Epithelial cell of esophagus (primary cell): Measurements from ENCODE around the gene TMEM131.

Experiments
- DNase-seq: peaks from one replicate; pipeline ENCODE4 v3.0.0; 2010; ENCODE audit warnings: low read depth
- H3K4me3 ChIP-seq: 2 replicates; pipeline ENCODE4 v1.5.1; 2011; ENCODE audit warnings: mild to moderate bottlenecking, low read length, control low read depth
- CTCF ChIP-seq: IDR thresholded peaks from 2 replicates; pipeline ENCODE4 v1.5.1; 2011; ENCODE audit warnings: low read depth, mild to moderate bottlenecking, low read length, control low read depth, inconsistent platforms; ENCODE audit not compliant: insufficient read depth; ENCODE audit errors: missing control alignments

The TMEM131 gene

GRCh38 chr2:97932975-97933662 is 62.6 kb downstream of the TMEM131 start:
- no peak for DNase-seq
- no peak for TF ChIP-seq CTCF
- no peak overlapping the region for H3K4me3 ChIP-seq

- H3K4me3 ChIP-seq: no peak overlapping the region
- TF ChIP-seq CTCF: no peak
- DNase-seq: no peak
These were observed 63.9 kb downstream of the TMEM131 start for GRCh38 chr2:97931858-97932225.

GRCh38 chr2:97931118-97931857 is 64.5 kb downstream of the TMEM131 start:
- no peak overlapping the region for H3K4me3 ChIP-seq
- DNase-seq: no peak
- TF ChIP-seq CTCF: no peak

- no peak overlapping the region for H3K4me3 ChIP-seq
- TF ChIP-seq CTCF: no peak
These were observed 67.2 kb downstream of the TMEM131 start for GRCh38 chr2:97928591-97928990.

GRCh38 chr2:97926946-97927345 is 68.8 kb downstream of the TMEM131 start:
- no peak for TF ChIP-seq CTCF
- H3K4me3 ChIP-seq: no peak overlapping the region
- no peak for DNase-seq

More at GRCh38 chr2:97928591-97928990, 67.2 kb downstream of the TMEM131 start:
- DNase-seq: no peak

- no peak for TF ChIP-seq CTCF
These were observed 71.6 kb downstream of the TMEM131 start for GRCh38 chr2:97924194-97924593.

More at GRCh38 chr2:97924194-97924593, 71.6 kb downstream of the TMEM131 start:
- no peak overlapping the region for H3K4me3 ChIP-seq
- DNase-seq: no peak
